ENCODE data around the gene HOXB13.

The HOXB13 gene

GRCh38 chr17:48729335-48730239 lies 1.0 kb upstream of the HOXB13 start:
- intact Hi-C loops (cut with DNase I) = loop anchor here (10.0 kb wide), 2 partner anchors 65 to 265 kb away; partner anchors contain the start of gene IGF2BP1
- DNase-seq = no peak

- intact Hi-C loops (cut with DNase I) = loop anchor here (10.0 kb wide), 2 partner anchors 67 to 267 kb away; partner anchors contain the start of gene IGF2BP1
Measured at GRCh38 chr17:48727415-48728175, 955 bp downstream of the HOXB13 start.

GRCh38 chr17:48726916-48727286 lies 1.6 kb downstream of the HOXB13 start:
- intact Hi-C loops (cut with DNase I) = loop anchor here (10.0 kb wide), 2 partner anchors 68 to 268 kb away; partner anchors contain the start of gene IGF2BP1
- no peak for DNase-seq

More at GRCh38 chr17:48727415-48728175, 955 bp downstream of the HOXB13 start:
- no peak for DNase-seq

GRCh38 chr17:48726114-48726915 lies 2.2 kb downstream of the HOXB13 start:
- no peak for DNase-seq
- intact Hi-C loops (cut with DNase I) = loop anchor here (10.0 kb wide), 2 partner anchors 68 to 268 kb away; partner anchors contain the start of gene IGF2BP1

GRCh38 chr17:48725288-48726064 lies 3.1 kb downstream of the HOXB13 start:
- intact Hi-C loops (cut with DNase I) = loop anchor here (10.0 kb wide), 2 partner anchors 69 to 269 kb away; partner anchors contain the start of gene IGF2BP1

GRCh38 chr17:48725004-48725287 lies 3.6 kb downstream of the HOXB13 start:
- DNase-seq = no peak
- intact Hi-C loops (cut with DNase I) = loop anchor here (10.0 kb wide), 2 partner anchors 70 to 270 kb away; partner anchors contain the start of gene IGF2BP1

More at GRCh38 chr17:48725288-48726064, 3.1 kb downstream of the HOXB13 start:
- no peak for DNase-seq

GRCh38 chr17:48724251-48725003 lies 4.1 kb downstream of the HOXB13 start:
- intact Hi-C loops (cut with DNase I) = loop anchor here (10.0 kb wide), 2 partner anchors 70 to 270 kb away; partner anchors contain the start of gene IGF2BP1
- DNase-seq = peak; percentile 43 to 95 (median 74)

GRCh38 chr17:48723423-48724250 lies 4.9 kb downstream of the HOXB13 start:
- DNase-seq = no peak
- intact Hi-C loops (cut with DNase I) = loop anchor here (10.0 kb wide), 2 partner anchors 71 to 271 kb away; partner anchors contain the start of gene IGF2BP1

- DNase-seq = no peak
- intact Hi-C loops (cut with DNase I) = loop anchor here (10.0 kb wide), 2 partner anchors 72 to 272 kb away; partner anchors contain the start of gene IGF2BP1
Measured at GRCh38 chr17:48722915-48723422, 5.6 kb downstream of the HOXB13 start, which contains the start of gene PRAC2. PRAC2 (plus strand) TSS chr17:48723185; CDS start chr17:48724411, 1,226 bp downstream.

- peak in 1 of 10 donors; percentile 61 for DNase-seq
- intact Hi-C loops (cut with DNase I) = loop anchor here (10.0 kb wide), 2 partner anchors 72 to 272 kb away; partner anchors contain the start of gene IGF2BP1
Measured at GRCh38 chr17:48722201-48722907, 6.2 kb downstream of the HOXB13 start, which contains the start of gene PRAC1. PRAC1 (minus strand) TSS chr17:48722518; CDS start chr17:48722392, 126 bp downstream.

- intact Hi-C loops (cut with DNase I) = loop anchor here (10.0 kb wide), 2 partner anchors 74 to 274 kb away; partner anchors contain the start of gene IGF2BP1
- DNase-seq = peak in 1 of 10 donors; percentile 51
Measured at GRCh38 chr17:48721009-48721402, 7.5 kb downstream of the HOXB13 start.

GRCh38 chr17:48720266-48721008 lies 8.1 kb downstream of the HOXB13 start:
- intact Hi-C loops (cut with DNase I) = loop anchor here (10.0 kb wide), 2 partner anchors 74 to 274 kb away; partner anchors contain the start of gene IGF2BP1
- DNase-seq = peak in 1 of 10 donors; percentile 7

GRCh38 chr17:48719642-48720265 lies 8.8 kb downstream of the HOXB13 start:
- intact Hi-C loops (cut with DNase I) = loop anchor here (10.0 kb wide), 2 partner anchors 75 to 275 kb away; partner anchors contain the start of gene IGF2BP1
- peak in 2 of 10 donors; percentile 51 to 52 for DNase-seq

GRCh38 chr17:48718761-48719641 lies 9.5 kb downstream of the HOXB13 start:
- DNase-seq = peak in 2 of 10 donors; percentile 52 to 72
- intact Hi-C loops (cut with DNase I) = no loop called here
